Calu3 (cell line): ENCODE data around the gene PTPRF. TPM values are rescaled to one million over a fixed set of nuclear protein-coding genes. Genes with fewer than 3 reads are reported as not detected.

Source experiments
- BruUV-seq: library from RNA; stranded (reverse); fragments of 400-500 nt; replicated peaks from 2 replicates; lab custom pipeline; 2021; lab: Mats Ljungman, UMichigan
- CTCF ChIA-PET: fragments of 300-600 bp; sonication (Branson Sonifier 250); formaldehyde crosslinking; loops from one replicate; lab custom pipeline; 2022; ENCODE audit warnings: antibody characterized with exemption; lab: Charles Lee
- DNase-seq: peaks from one replicate; pipeline ENCODE4 v3.0.0; 2022
- H3K27ac Mint-ChIP-seq: one replicate; pipeline ENCODE4 v1.8.0; 2022; ENCODE audit warnings: mixed read lengths; ENCODE audit not compliant: unreplicated experiment
- H3K27me3 Mint-ChIP-seq: one replicate; pipeline ENCODE4 v1.8.0; 2022; ENCODE audit warnings: mixed read lengths; ENCODE audit not compliant: unreplicated experiment
- H3K36me3 Mint-ChIP-seq: one replicate; pipeline ENCODE4 v1.8.0; 2022; ENCODE audit warnings: mild to moderate bottlenecking, moderate library complexity, mixed read lengths; ENCODE audit not compliant: insufficient read depth, unreplicated experiment
- H3K4me1 Mint-ChIP-seq: one replicate; pipeline ENCODE4 v1.8.0; 2022; ENCODE audit warnings: mild to moderate bottlenecking, low read depth, mixed read lengths; ENCODE audit not compliant: unreplicated experiment
- H3K4me3 Mint-ChIP-seq: one replicate; pipeline ENCODE4 v1.8.0; 2022; ENCODE audit warnings: mild to moderate bottlenecking, low read depth, moderate library complexity, mixed read lengths; ENCODE audit not compliant: unreplicated experiment
- H3K9me3 Mint-ChIP-seq: one replicate; pipeline ENCODE4 v1.8.0; 2022; ENCODE audit warnings: low read depth, mixed read lengths; ENCODE audit not compliant: unreplicated experiment
- intact Hi-C: fragments of 100-400 bp; cut with micrococcal nuclease; formaldehyde crosslinking; loops from one replicate; pipeline ENCODE4 v1.10.0; 2022; ENCODE audit not compliant: unreplicated experiment
- total RNA-seq: library from RNA; stranded (reverse); gene quantifications from 2 replicates; pipeline ENCODE4 v1.2.3, GENCODE V29; 2022
- TF ChIP-seq, protein P1 (sequence below): fragments of 200-600 bp; IDR thresholded peaks from one replicate; pipeline ENCODE4 v1.8.0; 2022; ENCODE audit warnings: antibody characterized with exemption; ENCODE audit not compliant: unreplicated experiment

Gene PTPRF
- total RNA-seq, 1 experiment from 2014 or later: 318 TPM

DNA sequence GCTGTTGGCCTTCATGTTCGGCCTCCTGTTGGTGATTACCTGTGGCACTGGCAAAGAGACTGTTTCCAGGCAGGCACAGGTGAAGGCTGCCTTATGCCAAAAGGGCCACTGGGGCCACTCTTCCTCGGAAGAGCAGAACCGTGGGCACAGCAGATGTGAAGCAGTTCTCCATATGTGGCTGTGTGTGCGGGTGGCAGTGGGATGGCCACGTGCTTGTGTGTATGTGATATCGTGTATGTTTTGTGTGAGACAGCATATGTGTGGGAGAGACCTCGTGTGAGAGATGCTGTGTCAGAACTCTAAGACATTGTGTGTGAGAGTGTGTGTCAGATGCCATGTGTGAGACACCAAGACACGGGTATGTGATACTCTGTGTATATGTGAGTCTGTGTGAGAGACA, 65.9 kb downstream of the PTPRF start:
- CTCF ChIA-PET: interaction anchor here (1.2 kb wide), 1 partner anchor 18 kb away, joined by 3 read pairs; no protein-coding TSS in a partner anchor
- H3K4me3 Mint-ChIP-seq: no peak overlapping the region
- BruUV-seq: no TSS peak
- H3K27ac Mint-ChIP-seq: no peak overlapping the region
- no peaks in the 10 kb centered on the region for H3K27me3 Mint-ChIP-seq
- intact Hi-C loops: no loop called here
- H3K4me1 Mint-ChIP-seq: no peaks in the 10 kb centered on the region
- DNase-seq: no peak
- TF ChIP-seq, protein P1, sequence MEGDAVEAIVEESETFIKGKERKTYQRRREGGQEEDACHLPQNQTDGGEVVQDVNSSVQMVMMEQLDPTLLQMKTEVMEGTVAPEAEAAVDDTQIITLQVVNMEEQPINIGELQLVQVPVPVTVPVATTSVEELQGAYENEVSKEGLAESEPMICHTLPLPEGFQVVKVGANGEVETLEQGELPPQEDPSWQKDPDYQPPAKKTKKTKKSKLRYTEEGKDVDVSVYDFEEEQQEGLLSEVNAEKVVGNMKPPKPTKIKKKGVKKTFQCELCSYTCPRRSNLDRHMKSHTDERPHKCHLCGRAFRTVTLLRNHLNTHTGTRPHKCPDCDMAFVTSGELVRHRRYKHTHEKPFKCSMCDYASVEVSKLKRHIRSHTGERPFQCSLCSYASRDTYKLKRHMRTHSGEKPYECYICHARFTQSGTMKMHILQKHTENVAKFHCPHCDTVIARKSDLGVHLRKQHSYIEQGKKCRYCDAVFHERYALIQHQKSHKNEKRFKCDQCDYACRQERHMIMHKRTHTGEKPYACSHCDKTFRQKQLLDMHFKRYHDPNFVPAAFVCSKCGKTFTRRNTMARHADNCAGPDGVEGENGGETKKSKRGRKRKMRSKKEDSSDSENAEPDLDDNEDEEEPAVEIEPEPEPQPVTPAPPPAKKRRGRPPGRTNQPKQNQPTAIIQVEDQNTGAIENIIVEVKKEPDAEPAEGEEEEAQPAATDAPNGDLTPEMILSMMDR: no peak
- H3K36me3 Mint-ChIP-seq: peaks cover 22% of the 10 kb centered on the region
- H3K9me3 Mint-ChIP-seq: no peaks in the 10 kb centered on the region

DNA sequence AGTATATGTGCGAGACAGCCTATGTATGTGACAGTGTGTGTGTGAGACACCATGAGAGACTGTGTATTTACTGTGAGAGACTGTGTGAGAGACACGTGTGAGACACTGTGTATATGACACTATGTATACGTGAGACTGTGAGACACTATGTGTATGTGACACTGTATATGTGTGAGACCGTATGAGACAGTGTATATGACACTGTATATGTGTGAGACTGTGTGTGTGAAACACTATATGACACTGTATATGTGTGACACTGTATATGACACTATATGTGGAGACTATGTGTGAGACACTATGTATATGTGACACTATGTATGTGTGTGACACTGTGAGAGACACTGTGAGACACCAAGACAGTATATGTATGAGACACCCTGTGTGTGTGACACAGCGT, 66.3 kb downstream of the PTPRF start:
- Mint-ChIP-seq H3K4me1 (no peaks in the 10 kb centered on the region), H3K9me3 (no peaks in the 10 kb centered on the region), H3K36me3 (peaks cover 24% of the 10 kb centered on the region), H3K27me3 (no peaks in the 10 kb centered on the region), H3K27ac (no peak overlapping the region), H3K4me3 (no peak overlapping the region)
- intact Hi-C loops: no loop called here
- TF ChIP-seq, protein P1: no peak
- CTCF ChIA-PET: no interaction called here
- no TSS peak for BruUV-seq
- DNase-seq: no peak

DNA sequence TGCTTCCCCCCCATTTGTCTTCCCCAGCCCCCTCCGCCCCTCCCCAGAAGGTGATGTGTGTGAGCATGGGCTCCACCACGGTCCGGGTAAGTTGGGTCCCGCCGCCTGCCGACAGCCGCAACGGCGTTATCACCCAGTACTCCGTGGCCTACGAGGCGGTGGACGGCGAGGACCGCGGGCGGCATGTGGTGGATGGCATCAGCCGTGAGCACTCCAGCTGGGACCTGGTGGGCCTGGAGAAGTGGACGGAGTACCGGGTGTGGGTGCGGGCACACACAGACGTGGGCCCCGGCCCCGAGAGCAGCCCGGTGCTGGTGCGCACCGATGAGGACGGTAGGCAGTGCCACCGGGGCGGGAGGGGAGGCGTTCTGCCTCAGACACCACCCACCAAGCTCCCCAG, 67.0 kb downstream of the PTPRF start:
- Mint-ChIP-seq H3K9me3 (no peaks in the 10 kb centered on the region), H3K4me3 (no peak overlapping the region)

DNA sequence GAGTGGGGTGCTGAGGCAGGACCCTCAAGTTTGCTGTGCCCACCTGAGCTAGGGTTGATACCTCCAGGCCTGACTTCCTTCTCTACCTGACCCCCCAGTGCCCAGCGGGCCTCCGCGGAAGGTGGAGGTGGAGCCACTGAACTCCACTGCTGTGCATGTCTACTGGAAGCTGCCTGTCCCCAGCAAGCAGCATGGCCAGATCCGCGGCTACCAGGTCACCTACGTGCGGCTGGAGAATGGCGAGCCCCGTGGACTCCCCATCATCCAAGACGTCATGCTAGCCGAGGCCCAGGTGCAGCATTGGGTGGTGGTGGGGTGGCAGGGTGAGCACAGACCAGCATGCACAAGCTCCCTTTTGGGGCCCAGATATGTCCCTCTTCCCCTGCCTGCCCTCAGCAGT, 67.9 kb downstream of the PTPRF start:
- no peak overlapping the region for H3K27ac Mint-ChIP-seq
- peaks cover 31% of the 10 kb centered on the region for H3K36me3 Mint-ChIP-seq
- no TSS peak for BruUV-seq
- intact Hi-C loops: no loop called here
- H3K9me3 Mint-ChIP-seq: no peaks in the 10 kb centered on the region
- CTCF ChIA-PET: no interaction called here
- no peaks in the 10 kb centered on the region for H3K4me1 Mint-ChIP-seq
- DNase-seq: no peak
- TF ChIP-seq, protein P1: no peak
- H3K4me3 Mint-ChIP-seq: no peak overlapping the region
- H3K27me3 Mint-ChIP-seq: no peaks in the 10 kb centered on the region

More for the DNA sequence above, 67.0 kb downstream of the PTPRF start:
- H3K36me3 Mint-ChIP-seq: peaks cover 31% of the 10 kb centered on the region
- TF ChIP-seq, protein P1: no peak
- no peak for DNase-seq
- BruUV-seq: no TSS peak
- H3K27ac Mint-ChIP-seq: no peak overlapping the region
- CTCF ChIA-PET: no interaction called here
- H3K27me3 Mint-ChIP-seq: no peaks in the 10 kb centered on the region
- no peaks in the 10 kb centered on the region for H3K4me1 Mint-ChIP-seq
- intact Hi-C loops: no loop called here
